ENCODE data around the gene APOL5. TPM values are rescaled to one million over a fixed set of nuclear protein-coding genes. Genes with fewer than 3 reads are reported as not detected.

The APOL5 gene
- total RNA-seq, 2 donors from 2014 or later, result not detected

- TF ChIP-seq, protein P1, sequence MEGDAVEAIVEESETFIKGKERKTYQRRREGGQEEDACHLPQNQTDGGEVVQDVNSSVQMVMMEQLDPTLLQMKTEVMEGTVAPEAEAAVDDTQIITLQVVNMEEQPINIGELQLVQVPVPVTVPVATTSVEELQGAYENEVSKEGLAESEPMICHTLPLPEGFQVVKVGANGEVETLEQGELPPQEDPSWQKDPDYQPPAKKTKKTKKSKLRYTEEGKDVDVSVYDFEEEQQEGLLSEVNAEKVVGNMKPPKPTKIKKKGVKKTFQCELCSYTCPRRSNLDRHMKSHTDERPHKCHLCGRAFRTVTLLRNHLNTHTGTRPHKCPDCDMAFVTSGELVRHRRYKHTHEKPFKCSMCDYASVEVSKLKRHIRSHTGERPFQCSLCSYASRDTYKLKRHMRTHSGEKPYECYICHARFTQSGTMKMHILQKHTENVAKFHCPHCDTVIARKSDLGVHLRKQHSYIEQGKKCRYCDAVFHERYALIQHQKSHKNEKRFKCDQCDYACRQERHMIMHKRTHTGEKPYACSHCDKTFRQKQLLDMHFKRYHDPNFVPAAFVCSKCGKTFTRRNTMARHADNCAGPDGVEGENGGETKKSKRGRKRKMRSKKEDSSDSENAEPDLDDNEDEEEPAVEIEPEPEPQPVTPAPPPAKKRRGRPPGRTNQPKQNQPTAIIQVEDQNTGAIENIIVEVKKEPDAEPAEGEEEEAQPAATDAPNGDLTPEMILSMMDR (conservative IDR thresholded peaks at IDR 0.05), result no peak
- Mint-ChIP-seq H3K4me3 (no peak overlapping the region), H3K36me3 (ENCODE audit: low read depth) (no peaks in the 10 kb centered on the region), H3K9me3 (peaks cover 9% of the 10 kb centered on the region), H3K27ac (no peak overlapping the region), H3K27me3 (ENCODE audit: insufficient read depth) (no peaks in the 10 kb centered on the region), H3K4me1 (no peaks in the 10 kb centered on the region)
- Histone ChIP-seq H3K27ac (ENCODE audit: low read depth, low read length) (no peak overlapping the region), H3K9me3 (ENCODE audit: control insufficient read depth, low read length) (no peaks in the 10 kb centered on the region), H3K36me3 (ENCODE audit: control insufficient read depth, insufficient read depth, low read length) (no peaks in the 10 kb centered on the region), H3K4me3 (ENCODE audit: low read length) (no peak overlapping the region), H3K9ac (ENCODE audit: extremely low read depth, low read length, poor library complexity, severe bottlenecking) (no peak overlapping the region), H3K4me1 (ENCODE audit: control insufficient read depth, insufficient read depth, low read length) (no peaks in the 10 kb centered on the region), H3K27me3 (ENCODE audit: control insufficient read depth, insufficient read depth, low read length, poor library complexity, severe bottlenecking) (no peaks in the 10 kb centered on the region)
- DNase-seq, result no peak
- 83 to 97% methylated on average over 6 to 7 of the region's 7 CpGs for WGBS, 2 experiments (ENCODE audit: insufficient coverage in 1 of 2, insufficient read length in 1 of 2)
Observed at GRCh38 chr22:35708917-35709316, 8.8 kb upstream of the APOL5 start.

DNA sequence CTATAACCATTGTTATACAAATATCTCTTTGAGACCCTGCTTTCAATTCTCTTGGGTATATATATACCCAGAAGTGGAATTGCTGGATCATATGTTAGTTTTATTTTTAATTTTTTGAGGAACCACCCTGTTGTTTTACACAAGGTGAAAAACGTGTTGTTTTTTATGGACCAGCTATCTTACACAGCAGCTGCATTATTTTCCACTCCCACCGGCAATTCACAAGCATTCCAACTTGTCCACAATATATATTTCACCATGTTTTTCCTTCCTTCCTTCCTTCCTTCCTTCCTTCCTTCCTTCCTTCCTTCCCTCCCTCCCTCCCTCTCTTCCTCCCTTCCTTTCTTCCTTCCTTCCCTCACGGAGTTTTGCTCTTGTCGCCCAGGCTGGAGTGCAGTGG, 6.3 kb upstream of the APOL5 start:
- no peaks in the 10 kb centered on the region for H3K27me3 Mint-ChIP-seq (ENCODE audit: insufficient read depth)
- no peaks in the 10 kb centered on the region for H3K4me1 Mint-ChIP-seq
- no peaks in the 10 kb centered on the region for H3K36me3 ChIP-seq (ENCODE audit: control insufficient read depth, insufficient read depth, low read length)
- no peaks in the 10 kb centered on the region for H3K27me3 ChIP-seq (ENCODE audit: control insufficient read depth, insufficient read depth, low read length, poor library complexity, severe bottlenecking)
- no peak overlapping the region for H3K27ac ChIP-seq (ENCODE audit: low read depth, low read length)
- no peak overlapping the region for H3K4me3 Mint-ChIP-seq
- H3K9me3 ChIP-seq (ENCODE audit: control insufficient read depth, low read length), result no peaks in the 10 kb centered on the region
- no peak for DNase-seq
- 91 to 94% methylated on average over 3 to 4 of the region's 4 CpGs for WGBS, 2 experiments (ENCODE audit: insufficient coverage in 1 of 2, insufficient read length in 1 of 2)
- H3K4me1 ChIP-seq (ENCODE audit: control insufficient read depth, insufficient read depth, low read length), result no peaks in the 10 kb centered on the region
- peaks cover 9% of the 10 kb centered on the region for H3K9me3 Mint-ChIP-seq
- H3K9ac ChIP-seq (ENCODE audit: extremely low read depth, low read length, poor library complexity, severe bottlenecking), result no peak overlapping the region
- TF ChIP-seq, protein P1 (conservative IDR thresholded peaks at IDR 0.05), result no peak
- H3K27ac Mint-ChIP-seq, result no peak overlapping the region
- no peaks in the 10 kb centered on the region for H3K36me3 Mint-ChIP-seq (ENCODE audit: low read depth)
- H3K4me3 ChIP-seq (ENCODE audit: low read length), result no peak overlapping the region

GRCh38 chr22:35712672-35713071, 5.0 kb upstream of the APOL5 start:
- TF ChIP-seq, protein P1 (conservative IDR thresholded peaks at IDR 0.05), result peak; percentile 48
- no peak overlapping the region for H3K27ac ChIP-seq (ENCODE audit: low read depth, low read length)
- H3K9ac ChIP-seq (ENCODE audit: extremely low read depth, low read length, poor library complexity, severe bottlenecking), result no peak overlapping the region
- H3K27ac Mint-ChIP-seq, result no peak overlapping the region
- H3K4me3 Mint-ChIP-seq, result no peak overlapping the region
- no peaks in the 10 kb centered on the region for H3K4me1 ChIP-seq (ENCODE audit: control insufficient read depth, insufficient read depth, low read length)
- no peaks in the 10 kb centered on the region for H3K4me1 Mint-ChIP-seq
- no peaks in the 10 kb centered on the region for H3K36me3 Mint-ChIP-seq (ENCODE audit: low read depth)
- WGBS, 2 experiments (ENCODE audit: insufficient coverage in 1 of 2, insufficient read length in 1 of 2), result 86 to 88% methylated on average over 2 of the region's 2 CpGs
- no peaks in the 10 kb centered on the region for H3K27me3 Mint-ChIP-seq (ENCODE audit: insufficient read depth)
- no peaks in the 10 kb centered on the region for H3K9me3 ChIP-seq (ENCODE audit: control insufficient read depth, low read length)
- H3K36me3 ChIP-seq (ENCODE audit: control insufficient read depth, insufficient read depth, low read length), result no peaks in the 10 kb centered on the region
- peaks cover 9% of the 10 kb centered on the region for H3K9me3 Mint-ChIP-seq
- H3K4me3 ChIP-seq (ENCODE audit: low read length), result no peak overlapping the region
- no peaks in the 10 kb centered on the region for H3K27me3 ChIP-seq (ENCODE audit: control insufficient read depth, insufficient read depth, low read length, poor library complexity, severe bottlenecking)
- DNase-seq, result no peak
